Erythroblast (primary cell): ENCODE results near the gene C16orf92.
A peak's percentile ranks its signal among the peaks of the same experiment; 100 is the strongest.

Source experiments
- DNase-seq, 2 experiments: peaks; one replicate each; lab custom pipeline; 2025; lab: John Stamatoyannopoulos, UW
- GATA1 ChIP-seq: IDR thresholded peaks from 2 replicates; pipeline ENCODE4 v1.6.1; 2011; ENCODE audit warnings: low read depth, mild to moderate bottlenecking, control low read depth, low read length, moderate library complexity
- POLR2A ChIP-seq: IDR thresholded peaks from 2 replicates; pipeline ENCODE4 v1.6.1; 2011; ENCODE audit warnings: mild to moderate bottlenecking, low read length

The C16orf92 gene

GRCh38 chr16:30022887-30023286 lies at the start of gene C16orf92:
TSS of gene C16orf92 (plus strand) at chr16:30023198. CDS start at chr16:30023341, 143 bp downstream.
- no peak for DNase-seq
- TF ChIP-seq GATA1 (no peak), POLR2A (no peak)

GRCh38 chr16:29973384-29974246 lies 49.4 kb upstream of the C16orf92 start, which contains the start of gene TAOK2:
TSS of gene TAOK2 (plus strand) at chr16:29973868. CDS start at chr16:29977773, 3,905 bp downstream.
- DNase-seq = peak; percentile 98 to 99
- TF ChIP-seq POLR2A (peak; percentile 81), GATA1 (no peak)

DNA sequence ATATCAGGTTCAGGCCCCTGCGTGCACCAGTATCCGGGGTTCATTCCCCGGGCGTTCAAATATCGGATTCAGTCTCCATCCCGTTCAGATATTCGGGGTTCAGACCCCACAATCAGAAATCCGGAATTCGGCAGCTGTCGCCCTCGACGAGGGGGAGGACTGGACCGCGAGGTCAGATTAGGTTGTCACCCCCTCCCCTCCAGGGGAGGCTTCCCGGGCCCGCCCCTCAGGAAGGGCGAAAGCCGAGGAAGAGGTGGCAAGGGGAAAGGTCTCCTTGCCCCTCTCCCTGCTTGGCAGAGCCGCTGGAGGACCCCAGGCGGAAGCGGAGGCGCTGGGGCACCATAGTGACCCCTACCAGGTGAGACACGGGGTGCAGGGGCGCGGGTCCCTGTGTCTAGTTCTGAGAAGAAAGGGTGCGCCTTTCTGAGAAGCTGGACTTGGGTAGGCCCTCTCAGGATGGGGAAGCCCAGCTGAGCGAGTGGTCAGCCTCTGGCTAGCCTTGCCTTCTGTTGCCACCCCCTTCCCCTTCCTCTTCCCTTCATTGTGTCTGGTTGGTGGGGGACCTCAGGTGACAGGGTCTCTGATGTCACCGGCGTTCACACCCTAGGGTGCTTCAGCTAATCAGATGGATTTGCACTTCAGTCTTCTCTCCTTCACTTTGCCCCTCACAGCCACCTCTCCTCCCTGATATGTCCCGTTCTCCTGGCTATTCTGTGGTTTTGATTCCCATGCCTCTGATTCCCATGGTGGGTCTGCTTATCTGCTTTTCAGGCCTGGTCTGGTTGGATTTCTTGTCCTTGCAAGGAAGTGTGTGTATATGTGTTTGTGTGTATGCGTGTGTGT lies 48.5 kb upstream of the C16orf92 start:
- DNase-seq = peak in 1 of 2 experiments; percentile 54
- TF ChIP-seq POLR2A (no peak), GATA1 (no peak)

- no peak for DNase-seq
- TF ChIP-seq POLR2A = no peak
- no peak for TF ChIP-seq GATA1
These were observed 47.9 kb upstream of the C16orf92 start for GRCh38 chr16:29975134-29975538.

GRCh38 chr16:29975811-29976511 lies 47.0 kb upstream of the C16orf92 start:
- TF ChIP-seq POLR2A (no peak), GATA1 (no peak)
- peak in 1 of 2 experiments; percentile 52 for DNase-seq

GRCh38 chr16:29977063-29977825 lies 45.8 kb upstream of the C16orf92 start:
- TF ChIP-seq GATA1 (no peak), POLR2A (no peak)
- DNase-seq = no peak

DNA sequence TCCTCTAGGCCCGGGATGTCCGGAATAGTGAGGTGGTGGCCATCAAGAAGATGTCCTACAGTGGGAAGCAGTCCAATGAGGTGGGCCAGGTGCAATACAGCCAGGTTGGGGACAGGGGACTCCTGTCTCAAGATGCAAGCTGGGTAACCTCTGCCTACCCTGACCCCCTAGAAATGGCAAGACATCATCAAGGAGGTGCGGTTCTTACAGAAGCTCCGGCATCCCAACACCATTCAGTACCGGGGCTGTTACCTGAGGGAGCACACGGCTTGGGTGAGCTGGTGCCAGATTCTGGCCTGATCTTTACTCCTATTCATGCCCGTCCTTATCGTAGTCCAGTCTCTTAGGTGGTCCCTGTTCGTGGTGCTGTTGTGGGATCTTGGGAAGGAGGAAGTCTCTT lies 44.9 kb upstream of the C16orf92 start:
- no peak for TF ChIP-seq GATA1
- TF ChIP-seq POLR2A = no peak
- DNase-seq = no peak

DNA sequence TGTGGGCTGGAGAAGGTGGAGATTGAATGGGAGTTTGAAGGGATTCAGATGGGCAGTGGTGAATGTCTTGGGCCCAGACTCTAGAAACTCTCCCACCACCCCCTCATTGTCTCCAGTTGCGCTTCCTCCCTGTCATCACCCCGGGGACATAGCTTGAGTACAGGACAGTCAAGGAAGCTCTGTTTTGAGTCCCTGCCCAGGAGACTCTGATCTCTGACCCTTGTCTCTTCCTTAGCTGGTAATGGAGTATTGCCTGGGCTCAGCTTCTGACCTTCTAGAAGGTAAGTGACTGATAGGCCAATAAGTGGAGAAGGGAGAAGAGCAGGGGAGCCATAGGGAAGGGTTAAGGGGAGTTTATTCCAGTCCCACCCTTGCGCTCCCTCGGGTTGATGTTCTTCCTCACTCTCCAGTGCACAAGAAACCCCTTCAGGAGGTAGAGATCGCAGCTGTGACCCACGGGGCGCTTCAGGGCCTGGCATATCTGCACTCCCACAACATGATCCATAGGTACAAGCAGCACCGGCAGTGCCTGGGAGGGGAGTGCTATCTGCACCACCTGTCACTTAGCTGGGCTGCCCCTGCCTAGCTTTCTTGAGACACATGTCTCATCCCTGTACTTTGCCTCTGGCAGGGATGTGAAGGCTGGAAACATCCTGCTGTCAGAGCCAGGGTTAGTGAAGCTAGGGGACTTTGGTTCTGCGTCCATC lies 44.3 kb upstream of the C16orf92 start:
- no peak for DNase-seq
- no peak for TF ChIP-seq GATA1
- TF ChIP-seq POLR2A = no peak

DNA sequence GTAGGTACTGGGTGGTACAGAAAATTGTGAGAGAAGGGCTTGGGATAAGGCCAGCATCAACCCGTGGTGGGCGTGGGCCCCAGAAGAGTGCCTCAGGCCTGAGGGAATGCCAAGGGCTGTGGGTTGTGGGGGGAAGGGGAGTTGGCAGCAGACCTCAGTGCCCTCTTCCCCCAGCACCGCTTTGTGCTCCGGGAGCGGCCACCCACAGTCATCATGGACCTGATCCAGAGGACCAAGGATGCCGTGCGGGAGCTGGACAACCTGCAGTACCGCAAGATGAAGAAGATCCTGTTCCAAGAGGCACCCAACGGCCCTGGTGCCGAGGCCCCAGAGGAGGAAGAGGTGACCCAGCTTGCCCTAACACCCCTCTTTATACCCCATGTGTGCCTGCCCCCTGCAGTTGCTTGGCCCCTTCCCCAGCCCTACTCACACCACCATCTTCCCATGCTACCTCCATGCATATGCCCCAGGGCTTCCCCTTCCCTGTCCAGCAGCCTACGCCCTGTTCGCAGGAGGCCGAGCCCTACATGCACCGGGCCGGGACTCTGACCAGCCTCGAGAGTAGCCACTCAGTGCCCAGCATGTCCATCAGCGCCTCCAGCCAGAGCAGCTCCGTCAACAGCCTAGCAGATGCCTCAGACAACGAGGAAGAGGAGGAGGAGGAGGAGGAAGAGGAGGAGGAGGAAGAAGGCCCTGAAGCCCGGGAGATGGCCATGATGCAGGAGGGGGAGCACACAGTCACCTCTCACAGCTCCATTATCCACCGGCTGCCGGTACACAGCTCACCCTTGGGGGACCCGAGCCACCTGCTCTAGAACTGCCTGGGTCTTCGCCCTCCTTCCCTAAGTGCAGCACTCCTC lies 40.2 kb upstream of the C16orf92 start:
- no peak for DNase-seq
- no peak for TF ChIP-seq GATA1
- no peak for TF ChIP-seq POLR2A

DNA sequence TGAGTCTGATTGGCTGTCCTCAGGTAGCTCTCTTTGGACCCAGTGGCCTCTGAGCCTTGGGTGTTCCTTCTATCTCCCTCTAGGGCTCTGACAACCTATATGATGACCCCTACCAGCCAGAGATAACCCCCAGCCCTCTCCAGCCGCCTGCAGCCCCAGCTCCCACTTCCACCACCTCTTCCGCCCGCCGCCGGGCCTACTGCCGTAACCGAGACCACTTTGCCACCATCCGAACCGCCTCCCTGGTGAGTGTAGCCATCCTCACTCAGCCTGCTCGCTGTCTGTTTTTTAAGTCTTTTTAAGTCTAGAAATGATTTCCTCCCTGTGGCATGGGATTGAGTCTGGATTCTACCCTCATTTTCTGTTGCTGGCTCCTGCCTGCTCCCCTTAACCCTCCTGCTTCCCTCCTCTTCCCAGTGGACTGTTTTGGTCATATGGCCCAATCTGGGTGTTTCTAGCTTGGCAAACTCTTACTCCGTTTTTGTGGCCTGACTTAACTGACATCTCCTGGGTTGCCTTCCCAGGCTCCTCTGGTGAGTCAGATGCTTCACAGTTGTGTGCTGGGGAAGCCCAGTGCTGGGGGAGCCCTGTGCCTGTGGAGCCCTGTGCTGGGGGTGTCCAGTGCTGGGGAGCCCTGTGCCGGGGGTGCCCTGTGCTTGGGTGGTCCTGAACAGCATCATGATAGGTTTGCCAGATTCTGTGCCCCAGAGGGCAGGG lies 39.4 kb upstream of the C16orf92 start:
- TF ChIP-seq GATA1 = no peak
- TF ChIP-seq POLR2A = no peak

GRCh38 chr16:29984137-29984763 lies 38.7 kb upstream of the C16orf92 start:
- TF ChIP-seq GATA1 = no peak
- TF ChIP-seq POLR2A = no peak
- no peak for DNase-seq

More for the DNA sequence above, 39.4 kb upstream of the C16orf92 start:
- DNase-seq = no peak
